ENCODE data around the gene RPL18A. TPM values are rescaled to one million over a fixed set of nuclear protein-coding genes. Genes with fewer than 3 reads are reported as not detected.
A peak's percentile ranks its signal among the peaks of the same experiment; 100 is the strongest.

Gene RPL18A
- total and polyA plus RNA-seq, 8 donors, result 854 to 4,061 (median 1,544) TPM

- Histone ChIP-seq H3K4me1 (peaks cover 32 to 65% (median 50%) of the 10 kb centered on the region in 4 donors), H3K36me3 (peaks cover 32 to 51% (median 50%) of the 10 kb centered on the region in 4 donors), H3K9me3 (no peaks in the 10 kb centered on the region), H3K4me3 (no peak overlapping the region), H3K27ac (peak overlapping the region; percentile 55 to 98 (median 91)), H3K27me3 (peaks cover 0 to 17% (median 10%) of the 10 kb centered on the region in 3 donors)
- intact Hi-C loops (cut with DNase I; ENCODE audit: low total_unique reads), result loop anchor here (10.0 kb wide), 1 partner anchor 129 kb away; no protein-coding TSS in a partner anchor
- peak; percentile 78 to 82 for DNase-seq
- WGBS, 5 donors, result 38 to 67% (median 43%) methylated on average over 7 to 13 of the region's 13 CpGs
- TF ChIP-seq POLR2AphosphoS5 (IDR thresholded peaks at IDR 0.05), result peak in 2 of 3 donors; percentile 69 to 95
- no peak for TF ChIP-seq EP300 (IDR thresholded peaks at IDR 0.05)
- TF ChIP-seq POLR2A (IDR thresholded peaks at IDR 0.05), result no peak
- TF ChIP-seq, protein P1, sequence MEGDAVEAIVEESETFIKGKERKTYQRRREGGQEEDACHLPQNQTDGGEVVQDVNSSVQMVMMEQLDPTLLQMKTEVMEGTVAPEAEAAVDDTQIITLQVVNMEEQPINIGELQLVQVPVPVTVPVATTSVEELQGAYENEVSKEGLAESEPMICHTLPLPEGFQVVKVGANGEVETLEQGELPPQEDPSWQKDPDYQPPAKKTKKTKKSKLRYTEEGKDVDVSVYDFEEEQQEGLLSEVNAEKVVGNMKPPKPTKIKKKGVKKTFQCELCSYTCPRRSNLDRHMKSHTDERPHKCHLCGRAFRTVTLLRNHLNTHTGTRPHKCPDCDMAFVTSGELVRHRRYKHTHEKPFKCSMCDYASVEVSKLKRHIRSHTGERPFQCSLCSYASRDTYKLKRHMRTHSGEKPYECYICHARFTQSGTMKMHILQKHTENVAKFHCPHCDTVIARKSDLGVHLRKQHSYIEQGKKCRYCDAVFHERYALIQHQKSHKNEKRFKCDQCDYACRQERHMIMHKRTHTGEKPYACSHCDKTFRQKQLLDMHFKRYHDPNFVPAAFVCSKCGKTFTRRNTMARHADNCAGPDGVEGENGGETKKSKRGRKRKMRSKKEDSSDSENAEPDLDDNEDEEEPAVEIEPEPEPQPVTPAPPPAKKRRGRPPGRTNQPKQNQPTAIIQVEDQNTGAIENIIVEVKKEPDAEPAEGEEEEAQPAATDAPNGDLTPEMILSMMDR (IDR thresholded peaks at IDR 0.05), result no peak
Observed at GRCh38 chr19:17865364-17866311, 5.9 kb downstream of the RPL18A start.

GRCh38 chr19:17866312-17866963, 6.7 kb downstream of the RPL18A start:
- 84 to 87% (median 86%) methylated on average over 8 of the region's 8 CpGs for WGBS, 5 donors
- TF ChIP-seq POLR2A (IDR thresholded peaks at IDR 0.05), result no peak
- TF ChIP-seq, protein P1 (IDR thresholded peaks at IDR 0.05), result no peak
- TF ChIP-seq POLR2AphosphoS5 (IDR thresholded peaks at IDR 0.05), result no peak
- no peak for DNase-seq

DNA sequence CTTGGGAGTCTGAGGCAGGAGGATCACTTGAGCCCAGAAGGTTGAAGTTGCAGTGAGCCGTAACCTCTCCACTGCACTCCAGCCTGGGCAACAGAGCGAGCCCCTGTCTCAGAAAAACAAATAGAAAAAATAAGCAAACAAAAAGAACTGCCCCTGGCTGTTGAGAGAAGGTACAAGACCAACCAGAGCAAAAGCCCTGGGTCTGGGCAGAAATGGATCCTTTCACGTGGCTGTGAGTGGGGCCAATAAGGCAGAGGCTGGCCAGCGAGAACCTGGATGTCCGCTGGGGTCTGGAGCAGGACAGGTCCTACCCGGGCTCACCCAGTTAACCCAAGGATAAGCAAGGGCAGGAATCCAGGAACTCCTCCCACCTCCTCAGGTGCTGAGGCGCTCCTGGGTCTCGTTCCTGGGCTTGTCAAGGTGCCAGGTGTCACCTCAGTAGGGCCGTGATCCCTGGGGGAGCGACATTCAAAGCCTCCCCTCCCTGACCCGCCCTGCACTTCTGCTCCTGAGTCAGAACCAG, 7.3 kb downstream of the RPL18A start:
- TF ChIP-seq, protein P1 (IDR thresholded peaks at IDR 0.05), result no peak
- no peak for TF ChIP-seq POLR2AphosphoS5 (IDR thresholded peaks at IDR 0.05)
- no peak for TF ChIP-seq EP300 (IDR thresholded peaks at IDR 0.05)
- no peak for TF ChIP-seq POLR2A (IDR thresholded peaks at IDR 0.05)
- Histone ChIP-seq H3K4me1 (peaks cover 21 to 56% (median 41%) of the 10 kb centered on the region in 4 donors), H3K27me3 (peaks cover 6 to 30% (median 24%) of the 10 kb centered on the region in 3 donors), H3K27ac (peak overlapping the region in 3 of 5 donors; percentile 2 to 12 (median 6)), H3K4me3 (no peak overlapping the region), H3K9me3 (no peaks in the 10 kb centered on the region), H3K36me3 (peaks cover 24 to 44% (median 37%) of the 10 kb centered on the region in 4 donors)
- DNase-seq, result peak; percentile 40 to 43
- intact Hi-C loops (cut with DNase I; ENCODE audit: low total_unique reads), result loop anchor here (10.0 kb wide), 1 partner anchor 128 kb away; no protein-coding TSS in a partner anchor
- 30 to 53% (median 36%) methylated on average over 6 to 11 of the region's 11 CpGs for WGBS, 5 donors

More at GRCh38 chr19:17866312-17866963, 6.7 kb downstream of the RPL18A start:
- peaks cover 24 to 57% (median 42%) of the 10 kb centered on the region in 4 donors for H3K4me1 ChIP-seq
- peaks cover 30 to 49% (median 43%) of the 10 kb centered on the region in 4 donors for H3K36me3 ChIP-seq
- no peak overlapping the region for H3K4me3 ChIP-seq
- no peaks in the 10 kb centered on the region for H3K9me3 ChIP-seq
- intact Hi-C loops (cut with DNase I; ENCODE audit: low total_unique reads), result loop anchor here (10.0 kb wide), 1 partner anchor 128 kb away; no protein-coding TSS in a partner anchor
- H3K27me3 ChIP-seq, result peaks cover 0 to 25% (median 18%) of the 10 kb centered on the region in 3 donors
- peak overlapping the region; percentile 14 to 98 (median 91) for H3K27ac ChIP-seq

DNA sequence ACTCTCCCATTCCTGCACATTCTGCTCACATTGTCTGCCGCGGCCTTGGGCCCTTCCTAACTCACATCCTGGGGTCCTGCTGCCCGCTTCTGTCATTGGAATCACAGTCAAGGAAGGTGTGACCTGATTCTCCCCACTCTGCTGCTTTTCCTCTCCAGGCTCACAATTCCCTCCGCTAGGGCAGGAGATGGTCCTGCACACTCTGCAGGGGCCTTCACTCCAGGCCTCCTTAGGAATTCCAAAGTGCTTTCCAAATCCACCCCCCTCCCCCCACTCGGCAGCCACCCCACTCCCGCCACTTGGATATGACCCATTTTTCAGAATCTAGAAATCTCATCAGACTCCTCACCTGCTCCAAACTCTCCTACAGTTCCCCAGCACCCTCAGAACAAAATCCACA, 9.0 kb downstream of the RPL18A start:
- Histone ChIP-seq H3K36me3 (peaks cover 8 to 27% (median 20%) of the 10 kb centered on the region in 4 donors), H3K27ac (no peak overlapping the region), H3K9me3 (no peaks in the 10 kb centered on the region), H3K27me3 (peaks cover 18 to 47% (median 40%) of the 10 kb centered on the region in 3 donors), H3K4me3 (no peak overlapping the region), H3K4me1 (peaks cover 22 to 55% (median 39%) of the 10 kb centered on the region in 4 donors)
- intact Hi-C loops (cut with DNase I; ENCODE audit: low total_unique reads), result loop anchor here (10.0 kb wide), 1 partner anchor 126 kb away; no protein-coding TSS in a partner anchor
- WGBS, 5 donors, result 55 to 64% (median 60%) methylated on average over 6 of the region's 6 CpGs
- TF ChIP-seq EP300 (IDR thresholded peaks at IDR 0.05) (no peak), POLR2AphosphoS5 (IDR thresholded peaks at IDR 0.05) (no peak), POLR2A (IDR thresholded peaks at IDR 0.05) (no peak)
- TF ChIP-seq, protein P1 (IDR thresholded peaks at IDR 0.05), result no peak
- DNase-seq, result no peak
